ENCODE data around the gene TRAPPC8. TPM values are rescaled to one million over a fixed set of nuclear protein-coding genes. Genes with fewer than 3 reads are reported as not detected.

TRAPPC8 gene
- total and polyA plus RNA-seq, 2 of the 13 experiments (the other 11 are each of a cell fraction or from before 2014, with no cell fraction given) = 34.6 to 50.8 TPM

DNA sequence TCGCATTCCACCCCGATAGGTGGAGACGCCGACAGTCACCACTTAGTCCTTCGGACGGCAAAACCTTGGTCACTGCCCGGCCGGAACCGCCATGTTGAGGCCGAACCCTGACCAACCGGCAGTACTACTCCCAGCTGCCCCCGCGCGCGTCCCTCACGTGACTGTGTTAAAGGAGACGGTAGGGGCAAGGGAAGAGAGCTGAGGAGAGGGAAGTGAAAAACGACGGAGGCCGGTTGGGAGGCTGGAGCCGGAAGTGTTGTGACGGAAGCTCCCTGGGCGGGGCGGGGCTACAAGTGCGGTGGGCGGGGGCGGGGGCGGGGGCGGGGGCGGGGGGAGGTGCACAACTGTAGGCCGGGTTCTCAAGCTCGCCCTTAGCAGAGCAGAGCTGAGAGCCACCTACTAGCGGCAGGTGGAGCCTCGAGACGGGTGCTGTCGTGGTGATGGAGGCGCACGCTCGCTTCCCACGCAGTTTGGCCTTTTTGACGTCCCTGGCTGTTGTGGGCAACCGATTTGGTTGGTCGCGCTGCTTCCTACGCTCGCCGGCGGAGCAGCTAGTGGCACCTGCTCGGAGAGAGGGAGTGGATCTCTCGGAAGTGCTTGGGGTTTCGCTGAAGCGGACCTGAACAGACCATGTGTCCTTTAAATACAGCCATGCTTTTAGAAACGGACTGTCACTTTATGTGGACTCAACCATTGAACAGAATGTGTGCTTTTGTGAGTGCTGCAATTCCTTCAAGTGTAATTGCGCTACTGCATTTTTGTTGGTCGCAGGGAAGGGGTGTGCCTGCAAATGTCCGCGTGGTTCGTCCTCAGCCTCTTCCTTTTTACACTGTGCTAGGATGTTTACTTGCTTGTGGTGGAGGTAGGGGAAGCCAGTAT is at the start of gene TRAPPC8 (continued):
- TF ChIP-seq, protein P1, sequence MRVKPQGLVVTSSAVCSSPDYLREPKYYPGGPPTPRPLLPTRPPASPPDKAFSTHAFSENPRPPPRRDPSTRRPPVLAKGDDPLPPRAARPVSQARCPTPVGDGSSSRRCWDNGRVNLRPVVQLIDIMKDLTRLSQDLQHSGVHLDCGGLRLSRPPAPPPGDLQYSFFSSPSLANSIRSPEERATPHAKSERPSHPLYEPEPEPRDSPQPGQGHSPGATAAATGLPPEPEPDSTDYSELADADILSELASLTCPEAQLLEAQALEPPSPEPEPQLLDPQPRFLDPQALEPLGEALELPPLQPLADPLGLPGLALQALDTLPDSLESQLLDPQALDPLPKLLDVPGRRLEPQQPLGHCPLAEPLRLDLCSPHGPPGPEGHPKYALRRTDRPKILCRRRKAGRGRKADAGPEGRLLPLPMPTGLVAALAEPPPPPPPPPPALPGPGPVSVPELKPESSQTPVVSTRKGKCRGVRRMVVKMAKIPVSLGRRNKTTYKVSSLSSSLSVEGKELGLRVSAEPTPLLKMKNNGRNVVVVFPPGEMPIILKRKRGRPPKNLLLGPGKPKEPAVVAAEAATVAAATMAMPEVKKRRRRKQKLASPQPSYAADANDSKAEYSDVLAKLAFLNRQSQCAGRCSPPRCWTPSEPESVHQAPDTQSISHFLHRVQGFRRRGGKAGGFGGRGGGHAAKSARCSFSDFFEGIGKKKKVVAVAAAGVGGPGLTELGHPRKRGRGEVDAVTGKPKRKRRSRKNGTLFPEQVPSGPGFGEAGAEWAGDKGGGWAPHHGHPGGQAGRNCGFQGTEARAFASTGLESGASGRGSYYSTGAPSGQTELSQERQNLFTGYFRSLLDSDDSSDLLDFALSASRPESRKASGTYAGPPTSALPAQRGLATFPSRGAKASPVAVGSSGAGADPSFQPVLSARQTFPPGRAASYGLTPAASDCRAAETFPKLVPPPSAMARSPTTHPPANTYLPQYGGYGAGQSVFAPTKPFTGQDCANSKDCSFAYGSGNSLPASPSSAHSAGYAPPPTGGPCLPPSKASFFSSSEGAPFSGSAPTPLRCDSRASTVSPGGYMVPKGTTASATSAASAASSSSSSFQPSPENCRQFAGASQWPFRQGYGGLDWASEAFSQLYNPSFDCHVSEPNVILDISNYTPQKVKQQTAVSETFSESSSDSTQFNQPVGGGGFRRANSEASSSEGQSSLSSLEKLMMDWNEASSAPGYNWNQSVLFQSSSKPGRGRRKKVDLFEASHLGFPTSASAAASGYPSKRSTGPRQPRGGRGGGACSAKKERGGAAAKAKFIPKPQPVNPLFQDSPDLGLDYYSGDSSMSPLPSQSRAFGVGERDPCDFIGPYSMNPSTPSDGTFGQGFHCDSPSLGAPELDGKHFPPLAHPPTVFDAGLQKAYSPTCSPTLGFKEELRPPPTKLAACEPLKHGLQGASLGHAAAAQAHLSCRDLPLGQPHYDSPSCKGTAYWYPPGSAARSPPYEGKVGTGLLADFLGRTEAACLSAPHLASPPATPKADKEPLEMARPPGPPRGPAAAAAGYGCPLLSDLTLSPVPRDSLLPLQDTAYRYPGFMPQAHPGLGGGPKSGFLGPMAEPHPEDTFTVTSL (CRISPR knock-in tag; IDR thresholded peaks at IDR 0.05; ENCODE audit: borderline replicate concordance) = 0 out of 2 replicates have a peak, but pooled peaks have one; percentile 29
- TF ChIP-seq RFXAP (CRISPR knock-in tag; IDR thresholded peaks at IDR 0.05; ENCODE audit: borderline replicate concordance) = peak; percentile 49
- TF ChIP-seq EED (CRISPR knock-in tag; IDR thresholded peaks at IDR 0.05) = peak; percentile 5; the same call in 1 of the 2 replicates
- no peak for TF ChIP-seq SP5 (CRISPR knock-in tag; IDR thresholded peaks at IDR 0.05; ENCODE audit: borderline replicate concordance, low read depth)
- peak; percentile 87 for TF ChIP-seq ZMYM4 (CRISPR knock-in tag; IDR thresholded peaks at IDR 0.05)
- TF ChIP-seq ZNF24 (IDR thresholded peaks at IDR 0.05) = no peak
- no peak; the same call in 1 of the 2 replicates for TF ChIP-seq MED13 (CRISPR knock-in tag; IDR thresholded peaks at IDR 0.05)
- TF ChIP-seq, protein P2, sequence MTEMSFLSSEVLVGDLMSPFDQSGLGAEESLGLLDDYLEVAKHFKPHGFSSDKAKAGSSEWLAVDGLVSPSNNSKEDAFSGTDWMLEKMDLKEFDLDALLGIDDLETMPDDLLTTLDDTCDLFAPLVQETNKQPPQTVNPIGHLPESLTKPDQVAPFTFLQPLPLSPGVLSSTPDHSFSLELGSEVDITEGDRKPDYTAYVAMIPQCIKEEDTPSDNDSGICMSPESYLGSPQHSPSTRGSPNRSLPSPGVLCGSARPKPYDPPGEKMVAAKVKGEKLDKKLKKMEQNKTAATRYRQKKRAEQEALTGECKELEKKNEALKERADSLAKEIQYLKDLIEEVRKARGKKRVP (CRISPR knock-in tag; IDR thresholded peaks at IDR 0.05) = peak in 1 of 2 experiments; percentile 54; a peak in 2 of 4 replicates
- no peak for TF ChIP-seq SOX13 (IDR thresholded peaks at IDR 0.05)
- no peak; a peak in 1 of 4 replicates for TF ChIP-seq SOX13 (CRISPR knock-in tag; conservative IDR thresholded peaks at IDR 0.05 in 1 of 2, IDR thresholded peaks at IDR 0.05 in 1 of 2)
- TF ChIP-seq, protein P3, sequence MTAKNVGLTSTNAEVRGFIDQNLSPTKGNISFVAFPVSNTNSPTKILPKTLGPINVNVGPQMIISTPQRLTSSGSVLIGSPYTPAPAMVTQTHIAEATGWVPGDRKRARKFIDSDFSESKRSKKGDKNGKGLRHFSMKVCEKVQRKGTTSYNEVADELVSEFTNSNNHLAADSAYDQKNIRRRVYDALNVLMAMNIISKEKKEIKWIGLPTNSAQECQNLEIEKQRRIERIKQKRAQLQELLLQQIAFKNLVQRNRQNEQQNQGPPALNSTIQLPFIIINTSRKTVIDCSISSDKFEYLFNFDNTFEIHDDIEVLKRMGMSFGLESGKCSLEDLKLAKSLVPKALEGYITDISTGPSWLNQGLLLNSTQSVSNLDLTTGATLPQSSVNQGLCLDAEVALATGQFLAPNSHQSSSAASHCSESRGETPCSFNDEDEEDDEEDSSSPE (CRISPR knock-in tag; IDR thresholded peaks at IDR 0.05) = peak; percentile 71
- TF ChIP-seq, protein P4, sequence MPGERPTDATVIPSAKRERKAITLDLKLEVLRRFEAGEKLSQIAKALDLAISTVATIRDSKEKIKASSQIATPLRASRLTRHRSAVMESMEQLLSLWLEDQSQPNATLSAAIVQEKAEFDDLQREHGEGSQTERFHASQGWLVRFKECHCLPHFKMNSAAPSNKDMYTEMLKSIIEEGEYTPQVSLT (CRISPR knock-in tag; IDR thresholded peaks at IDR 0.05; ENCODE audit: borderline replicate concordance, low read depth) = no peak
- TF ChIP-seq SRF (IDR thresholded peaks at IDR 0.05; ENCODE audit: low read depth, low read length) = no peak
- TF ChIP-seq, protein P5, sequence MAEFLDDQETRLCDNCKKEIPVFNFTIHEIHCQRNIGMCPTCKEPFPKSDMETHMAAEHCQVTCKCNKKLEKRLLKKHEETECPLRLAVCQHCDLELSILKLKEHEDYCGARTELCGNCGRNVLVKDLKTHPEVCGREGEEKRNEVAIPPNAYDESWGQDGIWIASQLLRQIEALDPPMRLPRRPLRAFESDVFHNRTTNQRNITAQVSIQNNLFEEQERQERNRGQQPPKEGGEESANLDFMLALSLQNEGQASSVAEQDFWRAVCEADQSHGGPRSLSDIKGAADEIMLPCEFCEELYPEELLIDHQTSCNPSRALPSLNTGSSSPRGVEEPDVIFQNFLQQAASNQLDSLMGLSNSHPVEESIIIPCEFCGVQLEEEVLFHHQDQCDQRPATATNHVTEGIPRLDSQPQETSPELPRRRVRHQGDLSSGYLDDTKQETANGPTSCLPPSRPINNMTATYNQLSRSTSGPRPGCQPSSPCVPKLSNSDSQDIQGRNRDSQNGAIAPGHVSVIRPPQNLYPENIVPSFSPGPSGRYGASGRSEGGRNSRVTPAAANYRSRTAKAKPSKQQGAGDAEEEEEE (CRISPR knock-in tag; IDR thresholded peaks at IDR 0.05; ENCODE audit: borderline replicate concordance) = no peak
- no peak for TF ChIP-seq HHEX (CRISPR knock-in tag; IDR thresholded peaks at IDR 0.05)
- peak; percentile 63; the same call in 1 of the 2 replicates for TF ChIP-seq KDM2A (CRISPR knock-in tag; IDR thresholded peaks at IDR 0.05; ENCODE audit: borderline replicate concordance, low read depth)
- 0 out of 2 replicates have a peak, but pooled peaks have one; percentile 26 for TF ChIP-seq BCL6 (CRISPR knock-in tag; IDR thresholded peaks at IDR 0.05)
- peak; percentile 84; the same call in 1 of the 2 replicates for TF ChIP-seq ZFP37 (CRISPR knock-in tag; IDR thresholded peaks at IDR 0.05; ENCODE audit: borderline replicate concordance)
